Choroid plexus epithelial cell (primary cell): ENCODE data around the gene RGS1.

ENCODE experiments used
- DNase-seq: peaks from one replicate; pipeline ENCODE4 v3.0.0-alpha.2; 2010; ENCODE audit warnings: low read depth
- H3K4me3 ChIP-seq: 2 replicates; pipeline ENCODE4 v1.5.1; 2011; ENCODE audit warnings: low read depth, mild to moderate bottlenecking, control low read depth, low read length, moderate library complexity
- CTCF ChIP-seq: conservative IDR thresholded peaks from 2 replicates; pipeline ENCODE4 v1.5.1; 2011; ENCODE audit warnings: low read depth, mild to moderate bottlenecking, control low read depth, inconsistent platforms, low read length, moderate library complexity

The RGS1 gene

GRCh38 chr1:192598589-192598988, 23.0 kb downstream of the RGS1 start:
- H3K4me3 ChIP-seq: no peak overlapping the region
- no peak for TF ChIP-seq CTCF
- no peak for DNase-seq

- no peak overlapping the region for H3K4me3 ChIP-seq
- no peak for DNase-seq
- TF ChIP-seq CTCF: no peak
Measured at GRCh38 chr1:192600275-192600674, 24.7 kb downstream of the RGS1 start.

GRCh38 chr1:192601143-192601542, 25.6 kb downstream of the RGS1 start:
- DNase-seq: no peak
- no peak overlapping the region for H3K4me3 ChIP-seq
- TF ChIP-seq CTCF: no peak

GRCh38 chr1:192601567-192601966, 26.0 kb downstream of the RGS1 start:
- peak; percentile 16 for DNase-seq

GRCh38 chr1:192602757-192603156, 27.2 kb downstream of the RGS1 start:
- no peak for TF ChIP-seq CTCF
- no peak overlapping the region for H3K4me3 ChIP-seq
- DNase-seq: no peak

More at GRCh38 chr1:192601567-192601966, 26.0 kb downstream of the RGS1 start:
- no peak overlapping the region for H3K4me3 ChIP-seq
- no peak for TF ChIP-seq CTCF

GRCh38 chr1:192603218-192603787, 27.7 kb downstream of the RGS1 start:
- no peak for TF ChIP-seq CTCF
- H3K4me3 ChIP-seq: no peak overlapping the region
- DNase-seq: no peak

GRCh38 chr1:192604979-192605620, 29.5 kb downstream of the RGS1 start:
- H3K4me3 ChIP-seq: no peak overlapping the region
- DNase-seq: peak; percentile 33
- TF ChIP-seq CTCF: no peak
